RKO (cell line): ENCODE measurements around the gene APLF.

Experiments used
- DNase-seq: peaks from one replicate; pipeline ENCODE4 v3.0.0-alpha.2; 2016; ENCODE audit warnings: low spot score

APLF gene

GRCh38 chr2:68467077-68467960 is at the start of gene APLF, which contains the start of gene FBXO48:
Gene APLF (plus strand): TSS chr2:68467585. CDS start chr2:68467732, 147 bp downstream.
Gene FBXO48 (minus strand): TSS chr2:68467294. CDS start chr2:68465145, 2,149 bp downstream.
- DNase-seq = peak; percentile 98

- DNase-seq = no peak
These were observed 49.5 kb upstream of the APLF start for GRCh38 chr2:68417926-68418325.

GRCh38 chr2:68418419-68418818 is 49.0 kb upstream of the APLF start:
- no peak for DNase-seq

- DNase-seq = no peak
These were observed 48.5 kb upstream of the APLF start for GRCh38 chr2:68418855-68419254.

- DNase-seq = no peak
These were observed 47.0 kb upstream of the APLF start for GRCh38 chr2:68420254-68420910.

- no peak for DNase-seq
These were observed 43.3 kb upstream of the APLF start for GRCh38 chr2:68423966-68424650.

- no peak for DNase-seq
These were observed 41.9 kb upstream of the APLF start for GRCh38 chr2:68425503-68425902.

- DNase-seq = no peak
These were observed 40.9 kb upstream of the APLF start for GRCh38 chr2:68426446-68426845.

- DNase-seq = no peak
These were observed 40.4 kb upstream of the APLF start for GRCh38 chr2:68426848-68427579.

- DNase-seq = no peak
These were observed 39.3 kb upstream of the APLF start for GRCh38 chr2:68428126-68428525.

- no peak for DNase-seq
These were observed 38.6 kb upstream of the APLF start for GRCh38 chr2:68428746-68429145.

GRCh38 chr2:68429311-68429826 is 38.0 kb upstream of the APLF start:
- no peak for DNase-seq

GRCh38 chr2:68431316-68431972 is 35.9 kb upstream of the APLF start:
- no peak for DNase-seq

- no peak for DNase-seq
These were observed 34.4 kb upstream of the APLF start for GRCh38 chr2:68432696-68433658.

GRCh38 chr2:68434981-68435380 is 32.4 kb upstream of the APLF start:
- no peak for DNase-seq

GRCh38 chr2:68435615-68436014 is 31.8 kb upstream of the APLF start:
- DNase-seq = no peak

GRCh38 chr2:68436270-68436669 is 31.1 kb upstream of the APLF start:
- no peak for DNase-seq

GRCh38 chr2:68438455-68439303 is 28.7 kb upstream of the APLF start:
- DNase-seq = no peak
